NCI-H345 (cell line): ENCODE measurements around the gene SMIM24.
A peak's percentile ranks its signal among the peaks of the same experiment; 100 is the strongest.

ENCODE experiments used
- DNase-seq: peaks from one replicate; lab custom pipeline; 2025; lab: John Stamatoyannopoulos, UW

Gene SMIM24

DNA sequence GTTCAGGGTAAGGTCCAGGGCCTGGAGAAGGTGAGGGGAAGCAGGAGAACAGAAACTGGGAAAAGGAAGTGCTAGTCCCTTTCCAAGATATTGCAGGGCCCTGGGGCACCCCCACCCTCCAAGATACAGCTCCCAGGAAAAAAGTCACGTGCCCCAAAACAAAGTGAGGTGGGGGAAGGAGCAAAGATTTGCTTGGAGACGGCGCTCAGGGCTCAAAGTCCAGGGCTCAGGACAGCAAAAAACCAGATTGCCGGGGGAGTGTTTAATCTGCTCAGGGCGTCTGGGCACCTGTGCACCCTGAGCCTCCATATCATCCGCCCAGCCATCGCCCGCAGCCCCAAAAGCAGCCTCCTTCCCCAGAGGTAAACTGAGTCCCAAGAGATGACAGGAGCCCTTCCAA lies 6.3 kb downstream of the SMIM24 start:
- DNase-seq, result no peak

DNA sequence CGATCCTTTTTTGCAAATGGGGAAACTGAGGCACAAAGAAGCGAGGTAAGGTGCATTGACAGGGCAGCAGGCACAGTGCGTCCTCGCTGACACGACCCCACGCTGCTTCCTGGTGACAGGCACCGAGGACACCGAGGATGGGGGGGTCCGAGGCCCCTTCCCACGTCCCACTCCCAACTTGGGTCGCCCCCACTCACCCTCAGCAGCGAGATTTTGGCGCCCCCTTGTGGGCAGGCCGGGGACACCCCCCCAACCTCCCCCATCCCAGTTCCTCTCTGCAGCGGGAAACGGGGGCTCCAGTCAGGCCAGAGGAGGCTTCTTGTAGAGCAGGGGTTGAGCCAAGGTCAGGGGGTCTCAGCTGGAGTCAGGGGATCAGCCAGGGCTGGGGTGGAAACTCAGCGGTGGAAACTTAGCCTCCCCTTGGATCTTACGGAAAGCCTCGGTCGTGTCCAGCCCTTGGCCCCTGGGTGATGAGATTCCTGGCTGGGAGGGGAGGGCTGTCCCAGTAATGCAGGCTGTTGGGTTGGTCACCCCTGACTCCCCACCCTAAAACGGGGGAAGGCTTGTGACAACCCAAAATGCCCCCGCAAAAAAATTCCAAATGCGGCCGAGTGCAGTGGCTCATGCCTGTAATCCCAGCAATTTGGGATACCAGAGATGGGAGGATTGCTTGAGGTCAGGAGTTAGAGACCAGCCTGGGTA lies 8.2 kb downstream of the SMIM24 start:
- DNase-seq, result peak; percentile 4

DNA sequence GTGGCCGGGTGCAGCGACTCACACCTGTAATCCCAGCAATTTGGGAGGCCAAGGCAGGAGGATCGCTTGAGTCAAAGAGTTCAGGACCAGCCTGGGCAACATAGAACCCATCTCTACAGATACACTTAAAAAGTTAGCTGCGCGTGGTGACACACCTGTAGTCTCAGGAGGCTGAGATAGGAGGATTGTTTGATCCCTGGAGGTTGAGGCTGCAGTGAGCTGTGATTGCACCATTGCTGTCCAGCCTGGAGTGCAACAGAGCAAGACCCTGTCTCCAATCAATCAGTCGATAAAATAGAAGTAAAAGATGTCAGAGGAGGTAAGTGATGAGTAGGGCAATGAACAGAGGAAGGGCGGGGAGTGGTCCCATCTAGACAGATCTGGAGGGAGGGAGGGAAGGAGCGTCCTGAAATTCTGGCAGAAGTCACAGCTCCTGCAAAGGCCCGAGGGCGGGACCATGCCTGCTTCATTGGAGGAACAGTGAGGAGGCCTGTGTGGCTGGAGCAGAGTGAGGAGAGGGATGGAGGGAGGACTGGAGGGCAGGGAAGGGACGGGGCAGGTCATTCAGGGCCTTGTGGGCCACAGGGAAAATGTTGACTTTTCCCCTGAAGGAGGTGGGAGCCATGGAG lies 9.7 kb downstream of the SMIM24 start:
- no peak for DNase-seq

DNA sequence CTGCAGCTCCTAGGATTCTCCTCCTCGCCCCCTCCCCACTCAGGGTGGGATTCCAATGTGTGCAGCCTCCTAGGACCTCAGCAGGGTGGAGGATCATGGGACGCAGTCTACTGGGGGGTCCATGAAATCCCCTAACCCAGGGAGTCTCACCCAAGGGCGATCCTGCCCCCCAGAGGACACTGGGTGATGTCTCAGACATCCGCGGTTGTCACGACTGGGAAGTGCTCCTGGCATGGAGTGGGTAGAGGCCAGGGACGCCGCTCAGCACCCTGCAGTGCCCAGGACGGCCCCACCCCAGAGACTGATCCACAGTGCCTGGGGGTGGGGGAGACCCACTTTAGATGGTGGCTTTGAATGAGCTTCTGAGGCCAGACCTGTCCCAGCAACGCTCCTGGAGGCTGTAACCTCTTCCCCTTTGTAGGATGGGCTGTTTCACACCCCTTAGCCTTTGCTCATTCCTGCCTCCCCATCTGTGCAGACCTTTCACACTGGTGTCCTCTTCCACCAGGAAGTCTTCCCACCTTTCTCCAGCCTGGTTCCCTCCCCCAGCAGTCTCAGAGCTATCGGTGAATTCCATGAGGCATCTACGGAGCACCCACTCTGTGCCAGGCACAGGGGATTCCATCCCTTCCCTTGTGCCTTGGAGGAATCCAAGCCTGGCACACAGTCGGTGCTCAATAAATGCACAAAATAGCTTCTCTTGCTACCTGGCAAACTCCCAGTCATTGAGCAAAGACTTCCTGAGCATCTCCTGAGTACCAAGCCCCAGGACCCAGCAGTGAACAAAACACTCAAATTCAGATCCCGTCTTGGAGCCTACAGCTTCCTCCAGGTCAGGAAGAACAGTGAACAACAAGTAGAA lies 10.5 kb downstream of the SMIM24 start:
- DNase-seq, result no peak

DNA sequence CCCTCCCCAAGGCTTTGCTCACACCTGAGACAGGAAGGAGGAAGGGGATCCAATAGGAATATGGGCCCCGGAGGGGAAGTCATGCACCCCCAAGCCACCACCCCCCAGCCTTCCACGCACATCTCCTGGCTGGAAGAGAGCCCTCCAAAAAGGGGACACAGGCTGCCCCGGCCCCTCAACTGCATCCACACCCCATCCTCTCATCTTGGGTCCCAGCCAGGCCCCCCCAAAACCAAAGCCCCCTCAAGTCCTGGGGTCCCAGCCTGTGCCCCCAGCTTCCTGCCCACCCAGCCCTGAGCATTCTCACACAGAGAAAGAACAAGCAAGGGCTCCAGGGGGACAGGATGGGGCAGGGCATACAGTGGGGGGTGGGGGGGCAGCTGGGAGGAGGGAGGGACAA lies 12.1 kb downstream of the SMIM24 start:
- no peak for DNase-seq

DNA sequence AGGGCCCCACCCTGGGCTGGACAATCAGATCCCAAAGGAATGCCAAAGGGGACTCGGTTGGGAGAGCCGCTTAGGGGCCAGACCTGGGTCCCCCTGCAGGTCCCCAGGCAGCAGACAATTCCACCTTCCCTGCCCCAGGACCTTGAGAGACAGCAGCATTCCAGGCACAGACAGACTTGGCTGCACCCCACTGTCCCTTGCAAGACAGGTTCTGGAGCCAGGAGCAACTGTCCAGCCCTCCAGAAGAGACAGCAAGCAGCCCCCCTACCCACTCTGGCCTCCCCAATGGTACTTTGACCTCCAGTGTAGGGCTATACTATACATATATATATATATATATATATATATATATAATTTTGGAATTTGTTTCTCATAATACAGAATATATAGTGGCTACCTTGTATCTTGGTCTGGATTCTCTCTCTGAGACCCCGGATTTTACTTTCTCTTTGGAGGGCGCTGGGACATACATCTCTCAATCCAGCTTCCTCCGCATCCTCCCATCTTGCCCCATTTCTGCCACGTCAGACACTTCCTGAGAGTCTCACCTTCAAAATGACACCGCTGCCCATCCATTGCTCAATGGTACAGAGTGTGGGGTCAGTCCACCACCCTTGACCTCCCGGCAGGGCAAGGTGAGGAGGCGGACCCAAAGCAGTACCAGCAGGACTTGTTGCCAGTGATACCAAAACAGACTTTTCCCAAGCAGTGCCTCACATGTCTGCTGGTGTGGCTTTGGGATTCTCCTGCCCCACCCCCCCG lies 12.7 kb downstream of the SMIM24 start:
- no peak for DNase-seq

DNA sequence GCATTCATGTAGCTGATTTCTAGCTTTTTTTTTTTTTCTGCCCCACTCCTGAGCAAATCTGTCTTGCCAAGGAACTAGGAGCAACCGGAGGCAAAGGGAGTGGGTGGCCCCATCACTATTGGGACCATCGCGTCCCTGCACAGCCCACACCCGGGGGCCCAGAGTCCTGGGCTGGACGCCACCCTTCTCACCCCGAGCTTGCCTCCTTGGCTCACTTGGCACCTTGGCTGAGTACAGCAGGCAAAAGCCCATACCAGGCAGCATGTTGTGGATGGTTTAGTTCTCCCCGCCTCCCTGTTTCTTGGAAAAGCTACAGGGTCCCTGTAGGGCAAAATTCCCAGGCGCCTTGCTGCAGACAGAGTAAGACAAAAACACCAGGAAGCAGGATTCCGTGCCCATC lies 13.7 kb downstream of the SMIM24 start:
- no peak for DNase-seq

DNA sequence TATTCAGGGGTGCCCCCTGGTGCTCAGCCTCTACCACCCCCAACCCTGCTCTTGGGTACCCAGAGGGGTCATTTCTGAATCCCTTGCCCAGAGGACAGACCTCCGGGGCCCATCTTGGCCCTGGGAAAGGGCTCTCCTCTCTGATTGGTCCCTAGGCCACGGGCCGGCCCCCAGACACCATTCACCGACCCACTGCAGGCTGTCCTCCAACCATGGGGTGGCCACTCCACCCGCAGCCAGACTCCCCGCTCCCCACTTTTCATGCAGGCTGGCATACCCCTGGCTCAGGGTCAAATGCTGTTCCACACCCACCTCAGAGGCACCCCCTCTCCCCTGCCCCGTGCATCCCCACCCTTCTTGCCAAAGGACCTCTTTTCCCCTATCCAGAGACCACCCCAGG lies 14.8 kb downstream of the SMIM24 start:
- DNase-seq, result no peak

DNA sequence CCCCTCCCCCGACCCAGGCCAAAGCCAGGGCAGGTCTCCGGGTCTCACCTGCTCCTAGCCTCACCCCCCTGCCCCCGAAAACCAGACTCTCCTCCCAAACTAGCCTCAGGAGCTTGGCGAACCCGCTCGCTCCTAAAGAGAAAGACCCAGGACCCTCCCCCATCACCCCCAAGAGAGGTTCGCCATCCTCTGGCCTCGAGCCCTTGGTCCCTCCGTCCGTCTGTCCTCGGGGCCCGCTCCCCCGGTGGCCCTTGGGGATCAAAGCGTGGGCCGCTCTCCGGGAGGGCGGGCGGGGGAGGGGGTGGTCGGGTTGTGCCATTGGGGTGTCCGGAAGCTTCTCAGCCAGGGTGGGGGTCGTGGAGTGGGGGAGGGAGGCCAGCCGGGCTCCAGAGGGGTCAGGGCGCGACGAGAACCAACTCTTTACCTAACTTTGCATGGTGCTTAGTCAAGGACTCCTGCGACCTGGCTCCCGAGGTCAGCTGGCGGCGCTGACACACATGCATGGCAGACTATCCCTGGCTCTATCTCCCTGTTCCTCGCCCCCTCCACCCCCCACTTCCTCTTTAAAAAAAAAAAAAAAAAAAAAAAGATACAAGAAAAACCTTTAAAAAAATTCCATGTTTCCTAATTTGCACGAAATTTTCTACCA lies 15.6 kb downstream of the SMIM24 start:
- DNase-seq, result no peak

DNA sequence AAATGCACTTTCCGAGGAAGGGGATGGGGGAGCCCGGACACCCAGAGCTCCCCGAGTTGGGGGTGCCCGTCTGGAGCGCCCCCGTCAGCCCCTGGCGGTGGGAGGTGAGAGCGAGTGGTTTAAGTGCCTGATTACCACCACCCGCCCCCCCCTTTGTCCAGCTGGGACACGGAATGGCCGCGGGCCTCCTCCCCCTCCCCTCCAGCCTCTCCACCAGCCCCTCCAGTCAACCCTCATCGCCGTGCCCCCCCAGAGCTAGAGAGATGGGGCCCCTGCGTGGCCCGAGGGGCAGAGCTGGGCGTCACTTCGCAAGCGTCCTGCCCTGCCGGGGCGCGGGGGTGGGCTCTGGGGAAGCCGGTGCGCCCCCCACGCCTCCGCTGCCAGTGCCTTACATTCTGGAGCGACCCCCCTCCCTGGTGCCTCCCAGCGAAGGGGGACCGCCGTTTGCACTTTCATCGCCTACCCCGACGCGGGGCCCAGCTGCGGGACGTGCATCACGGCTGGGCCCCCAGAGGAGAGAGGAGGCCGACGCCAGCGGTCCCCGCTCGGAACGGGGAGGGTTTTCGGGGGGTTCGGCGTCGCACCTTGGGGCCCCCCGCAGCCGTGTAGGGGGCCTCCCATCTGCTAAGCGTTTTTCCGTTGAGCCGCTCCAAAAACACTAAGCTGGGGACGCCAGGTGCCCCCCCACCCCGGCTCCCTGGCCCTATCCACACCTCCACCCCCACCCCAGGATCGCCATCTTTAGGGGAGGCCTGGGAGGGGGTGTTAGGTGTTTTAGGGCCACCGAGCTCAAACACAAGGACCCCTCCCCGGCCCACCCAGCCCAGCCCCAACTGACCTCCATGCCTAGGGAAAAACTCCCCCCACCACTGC lies 16.4 kb downstream of the SMIM24 start:
- DNase-seq, result no peak

DNA sequence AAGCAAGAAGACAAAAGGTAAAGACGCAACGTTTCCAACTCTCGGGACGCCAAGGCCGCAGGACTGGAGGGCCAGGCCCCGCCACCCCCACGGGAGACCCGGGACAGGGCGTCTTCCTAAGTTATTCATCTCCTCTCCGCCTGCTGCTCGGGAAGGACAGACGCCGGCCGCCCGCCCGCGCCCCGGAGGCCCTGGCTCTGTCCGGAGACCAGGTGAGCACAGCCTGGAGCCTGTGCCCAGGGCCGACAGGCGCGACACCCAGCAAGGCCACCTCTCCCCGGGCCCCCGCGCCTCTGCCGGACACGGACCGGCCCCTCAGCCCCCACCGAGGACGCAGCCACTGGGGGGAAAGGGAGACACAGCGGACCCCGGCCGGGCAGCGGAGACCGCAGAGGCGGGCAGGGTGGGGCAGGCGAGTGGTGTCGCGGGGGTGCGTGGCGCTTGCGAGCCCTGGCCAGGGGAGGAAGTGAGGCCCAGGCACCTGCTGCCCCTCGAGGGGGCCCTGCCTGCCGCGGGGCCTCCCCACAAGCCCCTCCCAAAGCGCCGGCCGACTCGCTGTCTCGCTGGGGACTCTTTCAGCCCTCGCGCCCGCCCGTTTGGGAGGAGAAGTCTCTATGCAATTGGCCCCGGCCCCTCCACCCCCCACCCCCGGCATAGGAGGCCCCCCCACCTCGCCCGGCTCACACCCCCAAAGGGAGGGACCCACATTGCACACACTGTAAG lies 17.2 kb downstream of the SMIM24 start:
- no peak for DNase-seq

DNA sequence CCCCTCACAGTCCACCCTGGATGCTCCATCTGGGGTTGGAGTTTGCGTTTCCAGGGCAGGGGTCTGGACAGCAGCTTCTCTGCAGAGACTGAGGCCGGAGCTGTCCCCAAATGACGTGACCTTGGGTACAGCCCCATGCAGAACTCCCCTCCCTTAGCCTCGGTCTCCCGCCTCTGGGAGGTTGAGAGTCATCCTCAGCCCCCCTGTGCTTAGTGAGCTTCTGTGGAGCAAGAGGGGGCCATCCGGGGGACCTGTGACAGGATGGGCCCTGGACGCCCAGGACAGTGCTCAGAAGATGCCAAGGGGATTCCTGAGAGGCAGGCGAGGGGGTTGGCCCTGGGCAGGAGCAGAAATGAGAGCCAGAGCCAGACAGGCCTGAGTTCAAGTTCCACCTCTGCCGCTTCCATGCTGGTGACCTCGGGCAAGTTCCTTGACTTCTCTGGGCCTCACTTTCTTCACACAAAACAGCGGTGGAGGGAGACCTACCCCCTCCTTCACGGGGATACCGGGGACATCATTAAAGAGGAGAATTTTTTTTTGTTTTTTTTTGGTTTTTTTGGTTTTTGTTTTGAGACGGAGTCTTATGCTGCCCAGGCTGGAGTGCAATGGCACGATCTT lies 20.3 kb downstream of the SMIM24 start:
- no peak for DNase-seq

DNA sequence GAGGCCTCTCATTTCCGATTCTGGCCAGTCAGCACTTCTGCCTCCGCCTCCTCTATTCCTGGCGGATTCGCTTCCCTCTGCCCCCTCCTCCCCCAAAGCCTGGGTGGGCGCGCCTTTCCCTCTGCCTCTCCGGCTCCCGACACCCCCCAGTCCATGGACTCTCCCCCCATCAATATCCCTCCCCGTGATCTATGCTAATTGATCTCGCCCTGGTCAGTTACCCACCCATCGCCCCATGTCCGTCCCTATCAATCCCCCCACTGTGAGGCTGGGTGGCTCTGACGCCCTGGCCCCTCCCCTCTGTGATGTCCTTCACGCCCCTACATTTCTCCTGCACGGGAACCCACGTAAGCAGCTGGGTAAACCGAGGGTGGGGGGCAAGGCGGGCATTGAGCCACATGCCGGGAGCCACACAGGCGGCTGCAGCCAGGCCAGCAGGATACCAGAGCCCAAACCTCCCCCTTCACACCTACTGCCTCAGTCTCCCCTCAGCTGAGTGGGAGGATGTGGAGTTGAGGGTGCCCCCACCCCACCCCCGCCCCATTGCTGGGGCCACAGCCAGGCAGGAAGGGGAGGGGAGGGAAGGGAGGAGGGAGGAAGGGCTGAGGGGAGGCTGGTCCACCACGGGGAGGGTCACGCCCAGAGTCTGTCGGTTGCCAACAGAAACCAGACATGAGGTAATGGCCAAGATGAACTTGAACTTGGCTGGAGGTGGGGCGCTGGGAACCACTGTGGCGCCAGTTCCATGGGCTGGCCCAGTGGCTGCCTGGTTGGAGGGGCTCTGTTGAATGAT lies 21.0 kb downstream of the SMIM24 start:
- DNase-seq, result no peak

DNA sequence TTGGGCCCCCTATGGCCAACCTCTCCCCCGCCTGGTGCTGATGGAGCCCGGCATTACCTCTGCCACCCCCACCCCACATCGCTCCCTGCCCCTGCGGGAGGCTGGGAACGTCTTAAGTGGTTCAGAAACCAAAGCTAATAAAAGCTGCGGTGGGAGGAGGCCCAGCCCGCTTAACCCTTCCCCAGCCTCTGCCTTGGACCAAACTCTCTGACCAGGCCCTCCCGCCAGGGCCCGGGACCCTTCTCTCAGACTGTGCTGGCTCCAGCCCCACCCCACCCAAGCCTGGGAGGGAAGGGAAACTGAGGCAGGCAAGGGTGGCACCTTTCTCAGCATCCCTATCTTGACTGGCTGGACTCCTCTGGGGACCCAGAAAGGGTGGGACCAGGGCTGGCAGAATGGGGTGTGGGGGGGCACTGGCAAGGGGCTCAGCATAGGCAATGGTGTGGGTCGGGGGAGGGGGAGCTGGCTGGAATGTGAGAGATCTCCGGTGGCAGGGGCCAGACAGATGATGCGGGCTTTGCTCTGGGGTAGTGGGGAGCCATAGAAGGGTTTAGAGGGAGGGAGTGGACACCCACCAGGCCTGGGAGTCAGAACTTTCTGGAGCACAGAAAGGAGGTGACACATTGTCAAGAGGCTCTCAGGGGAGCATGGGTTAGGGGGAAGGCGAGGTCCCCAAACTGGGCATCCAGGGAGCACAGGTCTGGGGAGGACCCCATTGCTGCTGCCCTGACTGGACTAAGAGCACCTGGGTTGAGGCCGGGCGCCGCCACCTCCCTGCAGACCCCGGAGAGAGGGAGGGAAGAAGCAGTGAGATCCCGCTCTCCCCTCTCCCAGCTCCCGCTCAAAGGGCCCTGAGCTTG lies 21.9 kb downstream of the SMIM24 start:
- DNase-seq, result no peak

DNA sequence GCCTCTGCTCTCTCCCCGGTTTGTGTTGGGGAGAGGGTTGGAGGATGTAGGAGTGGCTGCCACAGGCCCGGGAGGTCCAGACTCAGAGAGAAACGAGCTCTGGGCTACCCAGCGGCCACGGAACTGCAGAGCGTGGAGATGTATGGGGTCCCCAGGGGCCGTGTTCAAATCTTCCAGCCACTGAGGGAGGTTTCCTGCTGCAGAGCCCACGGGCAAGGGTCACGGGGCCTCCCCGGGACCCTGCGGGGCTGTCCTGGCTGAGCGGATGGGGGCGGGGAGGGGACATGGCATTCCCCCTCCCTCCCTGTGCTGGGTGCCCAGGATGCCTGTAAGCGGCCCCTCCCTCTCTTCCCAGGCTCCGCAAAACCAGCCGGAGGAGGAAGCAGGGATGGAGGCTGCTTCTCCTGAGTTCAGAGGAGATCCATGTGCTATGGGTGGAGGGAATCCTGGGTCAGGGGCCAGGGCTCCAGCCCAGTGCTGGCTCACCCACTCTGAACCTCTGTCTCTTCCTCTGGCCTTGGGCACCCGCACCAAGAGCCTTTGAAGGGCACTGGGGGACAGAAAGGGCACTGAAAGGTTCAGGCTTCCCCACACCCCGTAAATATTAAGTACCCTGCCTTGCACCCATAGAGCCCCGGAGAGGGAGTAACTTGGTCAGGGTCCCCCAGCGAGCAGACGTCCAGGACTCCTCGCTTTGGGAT lies 22.6 kb downstream of the SMIM24 start:
- no peak for DNase-seq

DNA sequence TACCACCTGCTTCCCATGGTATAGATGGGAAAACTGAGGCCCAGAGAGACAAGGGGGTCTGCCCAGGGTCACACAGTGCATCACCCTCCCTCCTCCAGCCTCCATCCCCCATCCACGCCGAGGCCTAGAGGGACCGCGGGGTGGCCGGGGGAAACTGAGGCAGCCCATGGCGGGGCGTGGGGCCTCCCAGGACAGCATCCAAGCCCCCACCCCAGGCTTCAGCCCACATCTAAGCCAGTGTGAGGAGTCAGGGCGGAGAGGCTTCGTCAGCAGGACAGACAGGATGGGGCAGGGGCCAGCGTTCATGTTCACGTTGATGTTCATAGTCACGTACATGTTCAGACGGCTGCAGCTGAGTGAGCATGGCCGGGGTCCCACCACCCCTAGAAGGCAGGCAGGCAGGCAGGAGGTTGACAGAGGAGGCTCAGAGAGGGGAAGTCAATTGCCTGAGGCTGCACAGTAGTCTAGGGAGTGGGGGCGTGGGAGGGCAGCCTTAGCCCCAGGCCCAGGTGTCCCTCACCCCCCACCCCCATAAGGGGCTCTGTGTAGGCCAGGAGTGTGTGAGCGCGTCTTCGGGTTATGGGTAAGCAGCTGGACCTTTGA lies 23.3 kb downstream of the SMIM24 start:
- DNase-seq, result no peak
